Neuronal stem cell (in vitro differentiated cells): Measurements from ENCODE around the gene DNASE1L2.

Experiments used
- DNase-seq: peaks from one replicate; pipeline ENCODE4 v3.0.0-alpha.2; 2013; ENCODE audit warnings: low spot score
- H2AFZ ChIP-seq: one replicate; pipeline ENCODE4 v1.6.1; 2013; ENCODE audit warnings: mild to moderate bottlenecking, low read length, inconsistent platforms
- H2AK5ac ChIP-seq: 2 replicates; pipeline ENCODE4 v1.6.1; 2013; ENCODE audit warnings: low read depth, mild to moderate bottlenecking, inconsistent platforms, low read length, moderate library complexity, mixed read lengths
- H2BK120ac ChIP-seq: 2 replicates; pipeline ENCODE4 v1.6.1; 2013; ENCODE audit warnings: low read depth, mild to moderate bottlenecking, inconsistent platforms, low read length, moderate library complexity, mixed read lengths
- H2BK12ac ChIP-seq: one replicate; pipeline ENCODE4 v1.6.1; 2013; ENCODE audit warnings: low read length, inconsistent platforms
- H2BK15ac ChIP-seq: 2 replicates; pipeline ENCODE4 v1.6.1; 2013; ENCODE audit warnings: mild to moderate bottlenecking, low read length, inconsistent platforms, mixed read lengths
- H2BK5ac ChIP-seq: one replicate; pipeline ENCODE4 v1.6.1; 2013; ENCODE audit warnings: inconsistent platforms, mild to moderate bottlenecking, low read length, moderate library complexity
- H3K14ac ChIP-seq: one replicate; pipeline ENCODE4 v1.6.1; 2013; ENCODE audit warnings: low read length, inconsistent platforms
- H3K18ac ChIP-seq: 2 replicates; pipeline ENCODE4 v1.6.1; 2013; ENCODE audit warnings: low read length, inconsistent platforms
- H3K23ac ChIP-seq: 2 replicates; pipeline ENCODE4 v1.6.1; 2013; ENCODE audit warnings: low read depth, mild to moderate bottlenecking, mixed read lengths, low read length, inconsistent platforms; ENCODE audit not compliant: poor library complexity
- H3K27ac ChIP-seq: replicated peaks from 3 replicates; pipeline ENCODE4 v1.5.1; 2013; ENCODE audit warnings: low read length, inconsistent platforms
- H3K27me3 ChIP-seq, 3 experiments: 2 replicates each; pipeline ENCODE4 v1.6.1; 2013; ENCODE audit warnings: low read length in 3 of 3, mild to moderate bottlenecking in 2 of 3, inconsistent platforms in 1 of 3, low read depth in 1 of 3, mixed read lengths in 1 of 3, moderate library complexity in 1 of 3; ENCODE audit not compliant: control insufficient read depth in 3 of 3, insufficient read depth in 3 of 3
- H3K36me3 ChIP-seq, 2 donors: replicated peaks in 1 of 2; 2 replicates each; pipeline ENCODE4 v1.6.1; 2013; ENCODE audit warnings: low read length in 2 of 2; ENCODE audit not compliant: control insufficient read depth in 2 of 2, insufficient read depth in 2 of 2
- H3K4ac ChIP-seq: 2 replicates; pipeline ENCODE4 v1.6.1; 2013; ENCODE audit warnings: inconsistent platforms, mild to moderate bottlenecking, low read length, moderate library complexity
- H3K4me1 ChIP-seq, 2 donors: 1 replicate in 1 of 2; 2 replicates in 1 of 2; pipeline ENCODE4 v1.6.1; 2013; ENCODE audit warnings: low read length in 2 of 2, low read depth in 1 of 2; ENCODE audit not compliant: control insufficient read depth in 2 of 2, insufficient read depth in 1 of 2
- H3K4me2 ChIP-seq: one replicate; pipeline ENCODE4 v1.6.1; 2013; ENCODE audit warnings: mild to moderate bottlenecking, low read length, inconsistent platforms; ENCODE audit not compliant: insufficient read depth, poor library complexity, severe bottlenecking
- H3K4me3 ChIP-seq, 2 donors: 2 replicates each; pipeline ENCODE4 v1.5.1; 2013; ENCODE audit warnings: low read length in 2 of 2, mild to moderate bottlenecking in 2 of 2, inconsistent platforms in 1 of 2, moderate library complexity in 1 of 2
- H3K79me1 ChIP-seq: one replicate; pipeline ENCODE4 v1.6.1; 2013; ENCODE audit warnings: low read depth, mild to moderate bottlenecking, inconsistent platforms, low read length, moderate library complexity
- H3K9ac ChIP-seq: one replicate; pipeline ENCODE4 v1.6.1; 2013; ENCODE audit warnings: mild to moderate bottlenecking, low read depth, low read length, inconsistent platforms; ENCODE audit not compliant: poor library complexity
- H3K9me3 ChIP-seq, 2 donors: replicated peaks in 1 of 2; 2 replicates each; pipeline versions ENCODE3 to v1.6.1; 2013; ENCODE audit warnings: low read length in 2 of 2, mild to moderate bottlenecking in 2 of 2, inconsistent platforms in 1 of 2, low read depth in 1 of 2, mixed read lengths in 1 of 2, moderate library complexity in 1 of 2; ENCODE audit not compliant: control insufficient read depth in 2 of 2, insufficient read depth in 1 of 2
- H4K8ac ChIP-seq: one replicate; pipeline ENCODE4 v1.6.1; 2013; ENCODE audit warnings: low read depth, mild to moderate bottlenecking, inconsistent platforms, low read length, moderate library complexity
- H4K91ac ChIP-seq: one replicate; pipeline ENCODE4 v1.6.1; 2013; ENCODE audit warnings: low read length, low read depth, mild to moderate bottlenecking, inconsistent platforms; ENCODE audit not compliant: poor library complexity
- WGBS, 2 donors: extraction: QIAGEN DNeasy Blood & Tissue Kit; methylation state at CpG; one replicate each; pipeline ENCODE4 v1.1.7; 2013; ENCODE audit warnings: missing lambda C conversion rate in 2 of 2, mixed read lengths in 1 of 2; ENCODE audit not compliant: insufficient read length in 2 of 2, insufficient replicate concordance in 1 of 2; ENCODE audit errors: extremely low coverage in 2 of 2; 5-methylcytosine and 5-hydroxymethylcytosine counted together

Gene DNASE1L2

DNA sequence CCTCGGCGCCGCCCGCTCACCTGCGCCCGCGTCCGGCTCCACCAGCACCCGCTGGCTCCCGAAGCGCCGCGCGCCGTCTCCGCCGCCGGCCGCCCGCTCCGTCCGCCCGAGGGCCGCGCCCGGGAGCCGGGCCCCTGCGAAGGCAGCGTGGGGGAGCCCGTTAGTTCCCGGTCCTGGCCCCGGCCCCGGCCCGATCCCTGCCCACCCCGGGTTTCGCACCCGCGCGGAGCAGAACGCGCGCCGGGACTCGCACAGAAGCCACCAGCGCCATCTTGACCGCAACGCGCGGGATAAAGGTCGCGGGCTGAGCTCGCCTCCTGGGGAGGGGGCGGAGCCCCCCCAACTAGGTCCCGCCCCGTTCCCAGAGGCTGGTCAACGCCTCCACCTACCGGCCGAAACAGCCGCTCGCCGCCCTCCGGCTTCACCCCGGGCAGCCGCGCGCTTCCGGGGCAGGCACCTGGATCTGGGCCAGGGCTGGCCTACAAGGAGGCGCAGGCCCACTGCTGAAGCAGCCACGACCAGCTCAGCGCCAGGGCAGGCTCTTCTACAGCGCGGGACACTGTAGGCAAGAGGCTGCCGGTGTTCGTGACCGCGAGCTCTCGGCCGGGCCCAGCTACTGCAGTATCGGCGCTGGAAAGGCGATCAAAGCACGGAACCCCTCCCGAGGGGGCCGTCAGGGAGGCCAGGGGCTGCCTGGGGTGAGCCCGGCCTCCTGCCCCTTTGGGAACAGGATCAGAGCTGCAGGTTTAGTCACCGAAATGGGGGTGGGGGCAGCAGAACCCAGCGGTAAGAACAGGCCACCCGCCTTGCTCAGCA lies 15.3 kb downstream of the DNASE1L2 start, which contains the start of gene ECI1:
TSS of gene ECI1 (minus strand) at position 292 of the 816 bp plus-strand sequence. CDS start at position 271, 21 bp downstream.
- Histone ChIP-seq H2AK5ac (peak within 1 kb of the TSS; percentile 60), H4K91ac (no peak within 1 kb of the TSS), H4K8ac (no peak within 1 kb of the TSS), H3K9me3 (no peaks in the 10 kb centered on the region), H3K27ac (peak within 1 kb of the TSS; percentile 83), H3K4me2 (peak within 1 kb of the TSS; percentile 66), H3K4me1 (peaks cover 9 to 11% of the 10 kb centered on the region in 2 donors), H3K27me3 (no peaks in the 10 kb centered on the region), H2BK12ac (no peak within 1 kb of the TSS), H2BK5ac (peak within 1 kb of the TSS; percentile 95), H3K79me1 (peaks cover 7% of the 10 kb centered on the region), H3K9ac (peak within 1 kb of the TSS; percentile 81), H3K4ac (no peak within 1 kb of the TSS), H3K23ac (peak within 1 kb of the TSS; percentile 94), H3K14ac (no peak within 1 kb of the TSS), H2BK15ac (peak within 1 kb of the TSS; percentile 37), H3K4me3 (peak within 1 kb of the TSS; percentile 74 to 89), H3K18ac (peak within 1 kb of the TSS; percentile 93), H3K36me3 (peaks cover 34 to 75% of the 10 kb centered on the region in 2 donors), H2BK120ac (no peak within 1 kb of the TSS), H2AFZ (peak within 1 kb of the TSS; percentile 93)
- WGBS, 2 donors, result no CpG with 5 or more reads among the region's 88 CpGs
- DNase-seq, result peak; percentile 87

GRCh38 chr16:2252806-2253148 lies 16.5 kb downstream of the DNASE1L2 start:
- Histone ChIP-seq H3K27me3 (no peaks in the 10 kb centered on the region), H4K8ac (no peak overlapping the region), H2BK5ac (no peak overlapping the region), H3K4me3 (no peak overlapping the region), H2BK15ac (no peak overlapping the region), H3K36me3 (peaks cover 44 to 75% of the 10 kb centered on the region in 2 donors), H4K91ac (no peak overlapping the region), H2BK12ac (no peak overlapping the region), H3K79me1 (peaks cover 9% of the 10 kb centered on the region), H2BK120ac (no peak overlapping the region), H3K14ac (no peak overlapping the region), H2AFZ (no peak overlapping the region), H3K18ac (no peak overlapping the region), H3K9ac (no peak overlapping the region), H3K4me1 (peaks cover 9 to 11% of the 10 kb centered on the region in 2 donors), H3K4ac (no peak overlapping the region), H3K27ac (no peak overlapping the region), H3K4me2 (no peak overlapping the region), H2AK5ac (no peak overlapping the region), H3K23ac (no peak overlapping the region), H3K9me3 (no peaks in the 10 kb centered on the region)
- no peak for DNase-seq
- no CpG with 5 or more reads among the region's 7 CpGs for WGBS, 2 donors

DNA sequence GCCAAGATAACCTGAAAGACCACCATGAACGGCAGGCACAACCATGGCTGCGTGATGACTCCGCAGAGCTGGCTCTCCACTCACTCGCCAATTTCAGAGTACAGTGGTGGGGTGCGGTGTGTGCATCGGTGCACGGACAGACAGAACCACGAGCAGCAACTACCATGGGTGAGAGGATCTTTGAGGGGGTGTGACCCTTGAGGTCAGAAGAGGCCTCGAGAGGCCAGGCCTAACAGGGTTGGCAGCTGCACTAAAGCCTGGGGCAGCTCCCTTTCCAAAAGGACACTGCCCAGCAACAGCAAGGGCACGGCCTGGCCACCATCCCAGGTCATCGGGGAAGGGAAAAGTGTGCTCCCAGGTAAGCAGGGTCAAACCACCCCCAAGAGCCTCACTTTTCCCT lies 17.0 kb downstream of the DNASE1L2 start:
- Histone ChIP-seq H3K4ac (no peak overlapping the region), H3K27ac (no peak overlapping the region), H2BK5ac (no peak overlapping the region), H3K36me3 (peaks cover 46 to 77% of the 10 kb centered on the region in 2 donors), H2BK120ac (no peak overlapping the region), H3K4me1 (peaks cover 9 to 11% of the 10 kb centered on the region in 2 donors), H2AFZ (no peak overlapping the region), H3K4me2 (no peak overlapping the region), H3K23ac (no peak overlapping the region), H4K91ac (no peak overlapping the region), H3K14ac (no peak overlapping the region), H3K27me3 (no peaks in the 10 kb centered on the region), H4K8ac (no peak overlapping the region), H3K18ac (no peak overlapping the region), H2BK12ac (no peak overlapping the region), H2AK5ac (no peak overlapping the region), H3K9ac (no peak overlapping the region), H3K79me1 (peaks cover 10% of the 10 kb centered on the region), H3K4me3 (no peak overlapping the region), H2BK15ac (no peak overlapping the region), H3K9me3 (no peaks in the 10 kb centered on the region)
- no peak for DNase-seq
- no CpG with 5 or more reads among the region's 11 CpGs for WGBS, 2 donors

DNA sequence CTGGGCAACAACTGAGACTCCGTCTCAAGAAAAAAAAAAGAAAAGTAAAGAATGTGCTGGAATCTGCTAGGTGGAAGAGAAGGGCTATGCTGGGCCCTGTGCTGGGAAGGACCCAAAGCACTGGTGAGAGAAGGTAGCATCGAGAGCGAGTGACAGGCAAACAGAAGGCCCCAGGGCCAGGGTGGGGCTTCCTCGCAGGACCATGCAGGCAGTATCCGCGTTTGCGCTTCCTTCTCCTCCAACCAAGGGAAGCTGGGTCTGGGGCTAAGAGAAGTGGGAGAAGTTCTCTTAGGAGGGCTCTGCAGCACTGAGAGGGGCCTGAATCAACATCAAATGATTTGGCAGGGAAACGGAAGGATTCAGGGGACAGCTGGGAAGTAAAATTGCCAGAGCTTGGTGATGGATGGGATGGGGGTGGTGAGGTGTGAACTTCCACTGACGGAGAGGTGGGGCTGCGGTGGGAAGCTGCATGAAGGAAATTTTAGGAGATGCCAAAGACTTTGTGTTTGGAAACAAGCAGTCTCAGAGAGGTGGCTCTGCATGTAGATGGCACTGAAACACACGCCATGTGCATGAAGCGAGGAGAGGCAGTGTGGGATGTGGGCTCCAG lies 20.4 kb downstream of the DNASE1L2 start:
- Histone ChIP-seq H3K27me3 (no peaks in the 10 kb centered on the region), H3K18ac (no peak overlapping the region), H2BK12ac (no peak overlapping the region), H4K8ac (no peak overlapping the region), H3K14ac (no peak overlapping the region), H3K23ac (no peak overlapping the region), H3K4me2 (no peak overlapping the region), H2BK120ac (no peak overlapping the region), H3K36me3 (peaks cover 55 to 96% of the 10 kb centered on the region in 2 donors), H4K91ac (no peak overlapping the region), H3K4ac (no peak overlapping the region), H3K4me1 (peaks cover 5 to 7% of the 10 kb centered on the region in 2 donors), H2AFZ (no peak overlapping the region), H3K27ac (no peak overlapping the region), H3K79me1 (peaks cover 8% of the 10 kb centered on the region), H3K4me3 (peak overlapping the region in 1 of 2 donors; percentile 20), H3K9ac (no peak overlapping the region), H2BK15ac (no peak overlapping the region), H2BK5ac (no peak overlapping the region), H3K9me3 (no peaks in the 10 kb centered on the region), H2AK5ac (no peak overlapping the region)
- no peak for DNase-seq
- no CpG with 5 or more reads among the region's 12 CpGs for WGBS, 2 donors
